G401 (cell line): ENCODE measurements around the gene CMIP. TPM values are rescaled to one million over a fixed set of nuclear protein-coding genes. Genes with fewer than 3 reads are reported as not detected.

Experiments used
- DNase-seq: peaks from one replicate; pipeline ENCODE4 v3.0.0-alpha.2; 2015; ENCODE audit warnings: low spot score
- in situ Hi-C: cut with HindIII; loops from 2 replicates; pipeline ENCODE4 v1.10.0; 2016; ENCODE audit warnings: low sequenced_read_pairs, mixed read lengths
- total RNA-seq: library from RNA; depleted of rRNA; stranded (reverse); fragments of >200 nt; shearing (Covaris generic); gene quantifications from 2 replicates; pipeline ENCODE4 v1.2.3, GENCODE V29; 2014

CMIP gene
- total RNA-seq, 1 experiment from 2014 or later: 8.6 TPM

GRCh38 chr16:81502396-81503070, 57.9 kb downstream of the CMIP start:
- in situ Hi-C loops: no loop called here

GRCh38 chr16:81505011-81505661, 60.5 kb downstream of the CMIP start:
- in situ Hi-C loops: no loop called here
- no peak for DNase-seq

More at GRCh38 chr16:81502396-81503070, 57.9 kb downstream of the CMIP start:
- DNase-seq: no peak

GRCh38 chr16:81509404-81509803, 64.8 kb downstream of the CMIP start:
- in situ Hi-C loops: no loop called here
- DNase-seq: no peak

GRCh38 chr16:81510016-81510415, 65.4 kb downstream of the CMIP start:
- DNase-seq: no peak
- in situ Hi-C loops: no loop called here

- in situ Hi-C loops: no loop called here
- DNase-seq: no peak
Measured at GRCh38 chr16:81511371-81511770, 66.8 kb downstream of the CMIP start.

- in situ Hi-C loops: no loop called here
- DNase-seq: peak; percentile 88
Measured at GRCh38 chr16:81513204-81514040, 68.8 kb downstream of the CMIP start.

- DNase-seq: no peak
- in situ Hi-C loops: no loop called here
Measured at GRCh38 chr16:81514041-81514559, 69.5 kb downstream of the CMIP start.

GRCh38 chr16:81514568-81515258, 70.1 kb downstream of the CMIP start:
- in situ Hi-C loops: no loop called here

GRCh38 chr16:81515281-81515680, 70.7 kb downstream of the CMIP start:
- in situ Hi-C loops: no loop called here
- DNase-seq: no peak

More at GRCh38 chr16:81514568-81515258, 70.1 kb downstream of the CMIP start:
- no peak for DNase-seq

- no peak for DNase-seq
- in situ Hi-C loops: no loop called here
Measured at GRCh38 chr16:81515721-81516120, 71.1 kb downstream of the CMIP start.

- in situ Hi-C loops: no loop called here
Measured at GRCh38 chr16:81516478-81517149, 72.0 kb downstream of the CMIP start.

GRCh38 chr16:81517150-81517499, 72.5 kb downstream of the CMIP start:
- in situ Hi-C loops: no loop called here
- no peak for DNase-seq

More at GRCh38 chr16:81516478-81517149, 72.0 kb downstream of the CMIP start:
- no peak for DNase-seq

GRCh38 chr16:81517629-81518438, 73.2 kb downstream of the CMIP start:
- in situ Hi-C loops: no loop called here

GRCh38 chr16:81518439-81518757, 73.8 kb downstream of the CMIP start:
- peak; percentile 22 for DNase-seq
- in situ Hi-C loops: no loop called here

More at GRCh38 chr16:81517629-81518438, 73.2 kb downstream of the CMIP start:
- DNase-seq: no peak

GRCh38 chr16:81519301-81520150, 74.9 kb downstream of the CMIP start:
- in situ Hi-C loops: no loop called here
- no peak for DNase-seq

GRCh38 chr16:81520151-81520470, 75.5 kb downstream of the CMIP start:
- in situ Hi-C loops: no loop called here
- DNase-seq: no peak

- no peak for DNase-seq
- in situ Hi-C loops: no loop called here
Measured at GRCh38 chr16:81520560-81521135, 76.0 kb downstream of the CMIP start.
